Glomerular visceral epithelial cell (primary cell): Measurements from ENCODE around the gene HEXD.

Experiments
- DNase-seq: peaks from one replicate; pipeline ENCODE4 v3.0.0-alpha.2; 2016; ENCODE audit errors: extremely low spot score

HEXD gene

GRCh38 chr17:82415336-82415735 lies 2.8 kb upstream of the HEXD start:
- DNase-seq: no peak

- no peak for DNase-seq
Measured at GRCh38 chr17:82415786-82416185, 2.4 kb upstream of the HEXD start.

DNA sequence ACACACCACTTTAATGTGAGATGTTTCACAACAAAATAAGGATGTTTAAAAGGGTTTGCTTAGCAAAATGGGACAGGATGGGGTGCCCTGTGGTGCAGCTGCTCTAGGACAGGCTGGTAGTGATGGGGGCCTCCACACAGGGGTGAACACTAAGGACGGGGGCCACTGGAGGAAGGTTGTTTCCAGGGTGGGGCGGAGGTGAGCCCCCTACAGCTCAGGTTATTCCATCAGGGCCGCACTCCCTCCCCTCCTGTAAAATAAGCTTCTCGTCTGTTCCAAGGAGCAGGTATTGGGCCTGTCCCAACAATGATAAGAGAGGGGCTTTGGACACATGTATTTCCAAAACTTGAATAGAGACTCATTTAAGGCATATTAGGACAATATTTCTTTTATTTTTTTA lies 1.9 kb upstream of the HEXD start:
- DNase-seq: no peak

DNA sequence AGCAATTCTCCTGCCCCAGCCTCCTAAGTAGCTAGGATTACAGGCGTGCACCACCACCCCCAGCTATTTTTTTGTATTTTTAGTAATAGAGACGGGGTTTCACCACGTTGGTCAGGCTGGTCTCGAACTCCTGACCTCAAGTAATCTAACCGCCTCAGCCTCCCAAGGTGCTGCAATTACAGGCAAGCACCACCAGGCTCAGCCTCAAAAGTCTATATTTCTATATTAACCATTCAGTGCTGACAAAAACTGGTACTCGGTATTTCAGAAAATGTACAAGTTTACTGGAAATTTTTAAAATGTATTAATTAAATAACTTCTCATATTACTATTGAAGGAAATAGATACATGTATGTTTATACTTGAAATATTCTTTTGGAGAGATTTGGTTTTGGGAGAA lies 1.4 kb upstream of the HEXD start:
- DNase-seq: no peak

DNA sequence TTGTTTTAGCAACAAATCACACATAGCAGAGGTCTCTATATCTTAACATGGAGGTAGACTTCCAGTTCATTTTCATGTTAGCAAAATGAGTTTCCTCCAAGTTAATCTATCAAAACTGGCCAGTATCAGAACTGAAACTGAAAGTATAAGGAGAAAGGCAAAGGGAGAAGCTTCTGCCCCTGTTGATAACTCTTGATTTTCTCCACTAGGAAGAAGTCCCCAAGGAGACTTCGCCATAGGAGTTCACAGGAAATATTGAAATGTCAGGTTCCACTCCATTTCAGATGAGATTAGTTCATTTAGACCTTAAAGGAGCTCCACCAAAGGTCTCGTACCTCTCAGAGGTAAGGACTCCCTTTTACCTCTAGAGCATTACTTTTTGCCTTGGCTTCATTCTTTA lies 1.4 kb downstream of the HEXD start:
- DNase-seq: no peak

GRCh38 chr17:82424001-82424862 lies 6.1 kb downstream of the HEXD start:
- DNase-seq: no peak

DNA sequence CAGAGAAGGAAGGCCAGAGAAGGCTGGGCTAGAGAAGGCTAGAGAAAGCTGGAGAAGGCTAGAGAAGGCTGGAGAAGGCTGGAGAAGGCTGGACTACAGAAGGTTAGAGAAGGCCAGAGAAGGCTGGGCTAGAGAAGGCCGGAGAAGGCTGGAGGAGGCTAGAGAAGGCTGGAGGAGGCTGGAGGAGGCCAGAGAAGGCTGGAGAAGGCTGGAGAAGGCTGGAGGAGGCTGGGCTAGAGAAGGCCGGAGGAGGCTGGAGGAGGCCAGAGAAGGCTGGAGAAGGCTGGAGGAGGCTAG lies 6.7 kb downstream of the HEXD start:
- DNase-seq: no peak

DNA sequence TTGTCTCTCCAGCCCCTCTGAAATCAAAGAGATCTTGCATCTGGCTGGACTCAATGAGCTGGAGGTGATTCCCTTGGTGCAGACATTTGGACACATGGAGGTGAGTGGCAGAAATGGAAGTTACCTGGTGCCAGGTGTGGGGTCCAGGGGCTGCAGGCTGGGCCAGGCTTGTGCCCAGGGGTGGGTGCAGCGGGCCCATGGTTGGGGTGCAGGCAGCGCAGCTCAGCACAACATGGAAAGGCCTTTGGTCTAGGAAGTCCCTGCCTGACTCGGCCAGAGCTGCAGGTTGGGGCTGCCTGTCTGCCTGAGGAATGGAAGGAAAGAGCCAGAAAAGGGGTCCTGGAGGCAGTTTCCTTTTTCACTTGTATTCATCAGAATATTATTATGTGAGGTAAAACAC lies 10.4 kb downstream of the HEXD start:
- no peak for DNase-seq

DNA sequence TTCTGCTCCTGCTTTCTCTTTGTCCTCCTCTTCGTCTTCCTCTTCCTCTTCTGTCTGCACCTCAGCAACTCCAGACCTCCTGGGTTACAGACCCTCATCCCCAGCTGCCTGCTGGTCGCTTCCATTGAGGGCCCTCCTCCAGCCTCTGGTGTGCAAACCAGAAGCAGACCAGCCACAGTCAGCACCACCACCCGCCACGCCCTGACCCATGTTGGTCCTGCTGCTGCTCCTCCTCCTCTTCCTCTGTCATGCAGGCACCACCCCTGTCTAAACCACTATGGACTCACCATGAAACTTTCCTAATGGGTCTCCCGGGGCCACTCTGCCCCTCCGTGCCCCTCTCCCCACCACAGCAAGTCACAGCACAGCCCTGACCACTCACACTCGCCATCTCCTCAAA lies 11.7 kb downstream of the HEXD start:
- DNase-seq: no peak

GRCh38 chr17:82432017-82432416 lies 13.9 kb downstream of the HEXD start:
- no peak for DNase-seq

DNA sequence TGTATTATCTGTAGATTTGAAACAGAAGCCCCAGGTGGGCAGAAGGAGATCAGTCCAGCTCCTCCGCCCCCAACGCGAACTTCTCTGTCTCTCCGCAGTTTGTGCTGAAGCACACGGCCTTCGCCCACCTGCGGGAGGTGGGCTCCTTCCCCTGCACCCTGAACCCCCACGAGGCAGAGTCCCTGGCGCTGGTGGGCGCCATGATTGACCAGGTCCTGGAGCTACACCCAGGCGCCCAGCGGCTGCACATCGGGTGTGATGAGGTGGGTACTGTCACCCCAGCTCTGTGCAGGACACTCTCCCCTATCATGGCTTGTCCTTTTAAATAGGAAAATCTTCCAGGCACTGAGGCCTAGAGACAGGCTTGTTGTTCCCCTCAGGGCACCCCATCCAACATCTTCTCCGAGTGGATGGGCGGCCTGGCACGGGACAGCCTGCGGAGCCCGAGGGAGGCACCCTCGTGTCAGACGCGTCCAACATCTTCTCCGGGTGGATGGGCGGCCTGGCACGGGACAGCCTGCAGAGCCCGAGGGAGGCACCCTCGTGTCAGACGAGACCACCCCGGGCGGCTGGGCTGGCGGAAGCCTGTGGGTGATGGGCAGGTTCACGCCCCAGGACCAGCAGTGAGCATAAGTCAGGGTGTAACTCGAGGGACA lies 15.5 kb downstream of the HEXD start:
- no peak for DNase-seq

DNA sequence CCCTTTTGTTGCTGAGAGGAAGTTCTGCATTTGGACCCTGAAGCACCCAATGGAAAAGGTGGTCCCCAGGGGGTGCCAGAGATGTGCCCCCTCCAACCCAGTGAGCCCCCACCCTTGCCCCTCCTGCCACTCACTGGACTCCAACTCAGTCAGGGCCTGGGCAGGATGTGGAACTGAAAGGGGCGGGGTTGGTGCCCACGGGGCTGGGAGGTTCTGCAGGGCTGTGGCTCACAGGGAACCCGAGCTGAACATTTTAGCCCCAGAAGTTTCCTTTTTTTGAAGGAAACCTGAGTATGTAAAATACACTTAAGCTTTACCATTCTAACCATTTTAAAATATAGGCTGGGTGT lies 16.0 kb downstream of the HEXD start:
- no peak for DNase-seq

DNA sequence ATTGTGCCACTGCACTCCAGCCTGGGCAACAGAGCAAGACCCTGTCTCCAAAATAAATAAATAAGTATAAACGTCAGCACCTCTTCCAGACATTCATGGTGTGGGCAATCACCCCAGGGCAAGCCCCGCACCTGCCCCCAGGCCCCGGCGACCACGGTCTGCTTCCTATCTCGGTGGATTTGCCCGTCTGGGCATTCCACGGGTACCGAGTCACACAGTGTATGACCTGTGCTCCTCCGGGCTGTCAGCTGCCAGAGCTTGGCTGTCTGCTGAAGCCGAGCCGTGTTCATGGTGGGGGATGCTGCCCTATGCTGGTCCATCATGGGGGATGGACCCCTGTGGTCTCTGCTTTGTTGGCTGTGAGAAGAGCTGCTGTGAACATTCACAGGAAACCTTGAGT lies 17.0 kb downstream of the HEXD start:
- DNase-seq: peak; percentile 60

DNA sequence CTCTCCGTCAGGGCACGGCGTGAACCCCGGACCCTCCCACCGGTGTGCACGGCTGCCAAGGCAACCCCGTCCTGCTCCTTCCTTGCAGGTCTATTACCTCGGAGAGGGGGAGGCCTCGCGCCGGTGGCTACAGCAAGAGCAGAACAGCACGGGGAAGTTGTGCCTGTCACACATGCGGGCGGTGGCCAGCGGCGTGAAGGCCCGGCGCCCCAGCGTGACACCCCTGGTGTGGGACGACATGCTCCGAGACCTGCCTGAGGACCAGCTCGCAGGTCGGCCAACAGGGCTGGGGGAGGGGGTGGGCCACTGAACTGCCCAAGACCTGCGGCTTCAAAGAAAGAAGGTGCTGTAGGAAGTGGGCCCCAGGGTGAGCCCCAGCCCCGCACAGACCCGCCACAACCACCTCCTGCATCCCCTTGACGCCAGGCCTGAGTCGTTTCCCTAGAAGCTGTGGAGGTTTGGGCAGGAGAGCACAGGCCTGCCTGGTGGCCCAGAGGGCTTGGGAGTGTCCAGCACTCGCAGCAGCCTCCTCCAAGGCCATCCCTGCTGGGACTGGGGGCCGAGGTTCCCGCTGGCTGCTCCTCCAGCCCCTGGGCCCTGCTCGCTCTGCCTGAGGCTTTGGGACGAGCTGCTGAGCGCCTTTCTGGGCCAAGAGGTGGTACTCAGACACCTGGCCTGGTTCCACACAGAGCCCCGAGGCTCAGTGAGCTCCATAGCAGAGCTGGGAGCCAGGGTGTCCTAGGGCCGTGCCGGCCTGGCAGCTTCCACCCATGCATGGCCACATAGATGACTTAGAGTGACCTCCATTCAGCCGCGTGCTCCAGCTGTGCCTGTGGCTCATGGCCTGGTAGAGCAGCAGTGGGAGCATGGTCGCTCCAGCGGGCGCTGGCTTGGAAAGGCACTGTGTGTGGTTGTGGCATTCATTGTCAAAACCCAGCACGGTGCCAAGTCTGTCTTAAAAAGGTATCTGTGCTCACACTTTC lies 17.7 kb downstream of the HEXD start:
- peak; percentile 55 for DNase-seq

DNA sequence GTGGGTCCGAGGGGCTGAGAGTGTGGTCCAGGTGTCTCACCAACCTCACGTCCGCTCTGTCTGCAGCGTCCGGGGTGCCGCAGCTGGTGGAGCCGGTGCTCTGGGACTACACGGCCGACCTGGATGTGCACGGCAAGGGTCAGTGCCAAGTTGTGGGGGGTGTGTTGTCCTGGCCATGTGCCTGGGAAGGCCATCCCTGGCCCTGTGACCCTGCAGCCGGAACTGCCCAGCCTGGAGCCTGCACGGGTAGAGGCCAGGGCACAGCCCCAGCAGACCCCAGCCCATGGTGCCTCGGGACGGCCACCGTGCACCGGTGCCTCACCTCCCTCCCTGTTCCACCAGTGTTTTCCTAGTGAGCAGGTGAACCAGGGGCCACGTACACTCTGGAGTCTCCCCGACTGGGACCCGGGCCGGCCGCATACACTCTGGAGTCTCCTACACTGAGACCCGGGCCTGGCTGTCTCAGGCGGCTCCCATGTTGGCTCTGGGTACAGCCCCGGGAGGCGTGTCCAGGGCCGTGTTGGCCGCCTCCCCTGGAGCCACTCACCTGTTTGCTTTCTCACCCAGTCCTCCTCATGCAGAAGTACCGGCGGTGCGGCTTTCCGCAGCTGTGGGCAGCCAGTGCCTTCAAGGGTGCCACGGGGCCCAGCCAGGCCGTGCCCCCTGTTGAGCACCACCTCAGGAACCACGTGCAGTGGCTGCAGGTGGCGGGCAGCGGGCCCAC lies 18.6 kb downstream of the HEXD start:
- no peak for DNase-seq

- DNase-seq: no peak
Measured at GRCh38 chr17:82437325-82437668, 19.1 kb downstream of the HEXD start.

GRCh38 chr17:82438401-82439193 lies 20.4 kb downstream of the HEXD start:
- no peak for DNase-seq

DNA sequence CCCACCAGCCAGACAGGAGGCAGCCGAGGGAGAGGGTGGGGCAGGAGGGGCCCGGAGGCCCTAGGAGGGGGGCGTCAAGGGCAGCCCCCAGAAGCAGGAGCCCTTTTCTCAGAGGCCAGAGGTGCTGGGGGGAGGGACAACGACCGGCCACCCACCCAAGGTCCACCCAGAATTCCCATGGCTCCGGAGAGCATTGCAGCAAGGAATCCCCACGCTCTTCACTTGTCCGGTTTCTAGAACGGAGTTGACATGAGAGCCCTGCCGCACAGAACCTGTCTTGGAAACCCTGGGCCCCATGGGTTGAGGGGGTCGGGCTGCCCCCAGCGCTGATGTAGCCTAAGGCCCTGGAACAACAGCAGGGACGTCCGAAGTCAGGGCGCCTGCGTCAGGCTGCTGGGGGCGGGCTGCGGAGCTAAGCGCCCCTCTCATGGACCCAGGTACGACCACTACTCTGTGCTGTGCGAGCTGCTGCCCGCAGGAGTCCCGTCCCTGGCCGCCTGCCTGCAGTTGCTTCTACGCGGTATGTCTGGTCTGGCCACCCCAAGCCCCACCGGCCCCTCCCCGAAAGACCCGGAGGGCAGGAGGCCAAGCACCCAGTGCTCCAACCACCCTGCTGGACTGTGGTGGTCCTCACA lies 21.2 kb downstream of the HEXD start:
- no peak for DNase-seq

DNA sequence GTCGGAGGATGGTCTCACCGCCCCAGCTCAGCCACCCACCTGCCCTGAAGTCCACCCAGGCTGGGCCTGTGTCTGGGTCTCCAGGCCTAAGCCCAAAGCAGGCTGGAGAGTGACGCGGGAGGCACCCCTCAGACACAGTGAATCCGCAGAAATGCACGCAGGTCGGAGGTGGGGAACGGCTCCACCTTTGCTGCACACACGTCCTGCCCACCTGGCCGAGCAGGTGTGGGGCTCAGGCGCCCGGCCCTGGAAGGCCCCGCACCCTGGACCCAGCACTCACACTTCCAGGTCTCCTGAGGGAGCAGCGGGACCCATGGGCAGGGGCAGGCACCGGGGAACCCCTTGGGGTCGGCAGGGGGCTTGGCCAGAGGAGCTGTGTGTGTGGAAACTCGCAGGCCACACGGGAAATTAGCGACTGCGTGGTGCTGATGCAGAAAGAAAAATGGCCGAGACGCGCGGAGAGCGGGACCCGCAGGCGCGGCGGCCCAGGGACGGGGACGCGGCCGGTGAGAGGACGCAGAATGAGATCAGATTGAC lies 21.8 kb downstream of the HEXD start:
- DNase-seq: no peak

GRCh38 chr17:82440469-82440981 lies 22.4 kb downstream of the HEXD start:
- no peak for DNase-seq
